Measurements from ENCODE around the gene CCSER1.
"Not testable (repeated sequence)": the region's sequence is repeated elsewhere in the genome, so short reads cannot be mapped to it uniquely, and the experiment has no call there.

Gene CCSER1

DNA sequence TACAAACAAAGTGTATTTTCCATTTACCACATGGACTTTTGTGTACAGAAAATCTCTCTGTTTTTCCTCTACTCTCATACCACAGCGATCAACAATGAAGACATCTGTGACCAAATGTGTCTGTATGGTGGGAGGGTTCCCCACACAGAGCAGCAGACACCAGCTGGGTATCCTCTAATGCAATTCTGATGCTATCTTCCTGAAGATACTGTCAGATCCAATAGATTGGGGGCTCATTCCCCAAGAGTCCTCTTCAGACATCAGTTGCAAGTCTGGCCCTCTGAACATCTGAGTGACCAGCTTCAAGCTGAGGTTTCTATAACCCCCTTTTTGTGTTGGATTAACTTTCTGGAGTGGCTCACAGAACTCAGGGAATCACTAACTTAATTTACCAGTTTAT, 659.4 kb downstream of the CCSER1 start:
- H3K9me3 ChIP-seq (ENCODE audit: control insufficient read depth in 1 of 2, low read length in 2 of 2) = no peaks in the 10 kb centered on the region
- no peaks in the 10 kb centered on the region for H3K27me3 ChIP-seq (ENCODE audit: low read depth, low read length)
- no peak overlapping the region for H3K4me3 ChIP-seq (ENCODE audit: low read depth in 1 of 2, low read length in 2 of 2)
- no peak overlapping the region for H3K27ac ChIP-seq (ENCODE audit: low read length)
- H3K36me3 ChIP-seq (ENCODE audit: control insufficient read depth in 1 of 2, insufficient read depth in 2 of 2, low read length in 2 of 2) = no peaks in the 10 kb centered on the region
- H3K4me1 ChIP-seq (ENCODE audit: control insufficient read depth in 1 of 2, insufficient read depth in 2 of 2, low read length in 2 of 2) = no peaks in the 10 kb centered on the region

DNA sequence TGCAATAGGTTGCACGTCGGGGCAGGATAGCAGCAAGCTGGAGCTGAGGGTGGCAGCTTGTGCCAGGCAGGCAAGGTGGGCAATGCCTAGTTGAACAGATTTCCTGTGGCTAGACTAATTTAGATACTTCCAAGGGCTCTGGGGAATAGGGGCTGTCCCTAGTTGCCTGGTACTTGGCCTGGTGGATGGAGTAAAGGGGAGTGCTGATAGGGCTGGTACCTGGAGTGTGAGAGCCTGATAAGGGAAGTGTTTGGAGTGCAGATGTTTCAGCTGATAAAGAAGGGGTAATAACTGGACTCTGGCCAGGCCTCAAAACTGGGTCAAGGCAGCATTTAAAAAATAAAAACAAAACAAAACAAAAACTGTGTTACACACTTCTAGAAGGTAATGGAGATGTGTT, 665.5 kb downstream of the CCSER1 start:
- no peaks in the 10 kb centered on the region for H3K4me1 ChIP-seq (ENCODE audit: control insufficient read depth in 1 of 2, insufficient read depth in 2 of 2, low read length in 2 of 2)
- H3K36me3 ChIP-seq (ENCODE audit: control insufficient read depth in 1 of 2, insufficient read depth in 2 of 2, low read length in 2 of 2) = no peaks in the 10 kb centered on the region
- H3K9me3 ChIP-seq (ENCODE audit: control insufficient read depth in 1 of 2, low read length in 2 of 2) = peaks cover 0 to 4% of the 10 kb centered on the region in 2 donors
- no peaks in the 10 kb centered on the region for H3K27me3 ChIP-seq (ENCODE audit: low read depth, low read length)
- no peak overlapping the region for H3K27ac ChIP-seq (ENCODE audit: low read length)
- H3K4me3 ChIP-seq (ENCODE audit: low read depth in 1 of 2, low read length in 2 of 2) = no peak overlapping the region

DNA sequence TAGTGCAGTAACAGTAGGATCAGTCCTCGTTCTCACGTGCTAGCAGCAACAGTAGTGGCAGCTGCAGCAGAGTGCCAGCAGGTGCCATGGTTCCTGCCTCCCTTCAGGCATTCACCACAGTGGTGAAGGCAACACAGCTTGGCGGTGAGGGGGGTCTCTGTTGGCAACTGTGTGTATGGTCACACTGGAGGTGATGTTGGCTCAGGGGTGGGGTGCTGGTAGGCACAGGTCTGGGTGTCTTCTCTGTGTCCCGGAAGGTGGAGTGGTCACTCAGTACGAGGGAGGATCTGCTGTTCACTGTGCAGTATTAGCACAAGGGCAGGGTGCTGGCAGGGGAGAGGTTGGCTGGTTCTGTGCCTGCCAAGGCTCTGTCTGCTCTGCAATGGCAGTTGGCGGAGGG, 671.8 kb downstream of the CCSER1 start:
- Histone ChIP-seq H3K36me3 (ENCODE audit: control insufficient read depth in 1 of 2, insufficient read depth in 2 of 2, low read length in 2 of 2) (no peaks in the 10 kb centered on the region), H3K4me3 (ENCODE audit: low read depth in 1 of 2, low read length in 2 of 2) (no peak overlapping the region)

DNA sequence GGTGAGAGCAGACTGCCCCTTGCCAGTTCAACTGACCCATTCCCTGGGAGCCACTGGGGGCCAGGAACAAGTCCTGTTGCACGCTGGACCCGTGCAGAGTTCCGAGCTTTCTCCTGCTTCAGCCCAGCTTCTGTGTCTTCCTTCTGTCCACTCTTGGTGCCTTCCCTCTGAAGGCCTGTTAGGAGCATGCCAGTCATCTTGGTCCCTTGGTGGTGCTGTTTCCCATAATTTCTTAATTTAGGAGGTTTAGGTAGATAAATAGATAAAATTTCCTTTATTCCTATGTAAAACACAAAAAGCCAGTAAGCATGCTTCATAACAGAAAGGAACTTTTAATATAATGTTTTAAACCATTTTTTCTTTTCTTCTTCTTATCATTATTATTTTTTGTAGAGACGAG, 672.7 kb downstream of the CCSER1 start:
- no peaks in the 10 kb centered on the region for H3K4me1 ChIP-seq (ENCODE audit: control insufficient read depth in 1 of 2, insufficient read depth in 2 of 2, low read length in 2 of 2)
- no peaks in the 10 kb centered on the region for H3K36me3 ChIP-seq (ENCODE audit: control insufficient read depth in 1 of 2, insufficient read depth in 2 of 2, low read length in 2 of 2)
- no peak overlapping the region for H3K27ac ChIP-seq (ENCODE audit: low read length)
- no peak overlapping the region for H3K4me3 ChIP-seq (ENCODE audit: low read depth in 1 of 2, low read length in 2 of 2)
- H3K27me3 ChIP-seq (ENCODE audit: low read depth, low read length) = no peaks in the 10 kb centered on the region
- peaks cover 0 to 4% of the 10 kb centered on the region in 2 donors for H3K9me3 ChIP-seq (ENCODE audit: control insufficient read depth in 1 of 2, low read length in 2 of 2)

More for the DNA sequence above, 671.8 kb downstream of the CCSER1 start:
- Histone ChIP-seq H3K27me3 (ENCODE audit: low read depth, low read length) (no peaks in the 10 kb centered on the region), H3K27ac (ENCODE audit: low read length) (no peak overlapping the region), H3K4me1 (ENCODE audit: control insufficient read depth in 1 of 2, insufficient read depth in 2 of 2, low read length in 2 of 2) (no peaks in the 10 kb centered on the region), H3K9me3 (ENCODE audit: control insufficient read depth in 1 of 2, low read length in 2 of 2) (peaks cover 0 to 4% of the 10 kb centered on the region in 2 donors)

DNA sequence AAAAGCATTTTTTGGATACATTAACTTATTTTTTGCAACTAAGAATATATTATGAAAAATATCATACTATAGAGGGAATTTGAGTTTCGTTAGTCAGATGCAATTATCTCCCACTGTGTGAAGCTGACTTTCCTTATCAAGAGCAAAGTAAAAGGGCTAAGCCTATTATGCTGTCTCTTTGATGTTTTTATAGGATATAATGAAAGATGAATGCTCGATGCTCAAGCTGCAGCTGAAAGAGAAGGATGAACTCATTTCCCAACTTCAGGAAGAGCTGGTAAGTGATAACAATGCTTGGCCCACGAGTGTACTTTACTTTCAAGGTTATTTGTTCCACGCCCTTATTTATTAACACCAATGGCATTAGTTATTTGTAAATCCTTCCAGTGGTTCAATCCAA, 688.4 kb downstream of the CCSER1 start:
- no peak overlapping the region for H3K27ac ChIP-seq (ENCODE audit: low read length)
- H3K4me1 ChIP-seq (ENCODE audit: control insufficient read depth in 1 of 2, insufficient read depth in 2 of 2, low read length in 2 of 2) = no peaks in the 10 kb centered on the region
- H3K9me3 ChIP-seq (ENCODE audit: control insufficient read depth in 1 of 2, low read length in 2 of 2) = peaks cover 0 to 7% of the 10 kb centered on the region in 2 donors
- H3K4me3 ChIP-seq (ENCODE audit: low read depth in 1 of 2, low read length in 2 of 2) = no peak overlapping the region
- H3K27me3 ChIP-seq (ENCODE audit: low read depth, low read length) = no peaks in the 10 kb centered on the region
- no peaks in the 10 kb centered on the region for H3K36me3 ChIP-seq (ENCODE audit: control insufficient read depth in 1 of 2, insufficient read depth in 2 of 2, low read length in 2 of 2)

DNA sequence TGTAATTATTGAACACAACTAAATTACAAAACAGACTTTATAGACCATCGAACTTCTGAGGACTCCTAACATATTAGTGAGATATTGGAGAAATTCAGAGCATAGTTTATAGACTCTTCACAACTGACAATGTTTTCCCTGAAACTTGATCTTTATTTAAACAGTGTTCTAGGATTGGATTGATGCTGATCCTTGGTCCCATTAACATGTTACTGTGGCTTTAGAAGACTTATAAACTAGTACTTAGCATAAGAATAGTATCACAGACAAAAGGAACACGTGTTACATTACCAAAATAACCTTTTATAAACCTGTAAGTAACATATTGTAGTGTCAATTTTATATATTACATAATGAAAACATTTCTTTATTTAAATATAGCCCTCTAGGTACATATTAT, 689.6 kb downstream of the CCSER1 start:
- no peaks in the 10 kb centered on the region for H3K36me3 ChIP-seq (ENCODE audit: control insufficient read depth in 1 of 2, insufficient read depth in 2 of 2, low read length in 2 of 2)
- H3K9me3 ChIP-seq (ENCODE audit: control insufficient read depth in 1 of 2, low read length in 2 of 2) = peaks cover 0 to 7% of the 10 kb centered on the region in 2 donors
- no peaks in the 10 kb centered on the region for H3K4me1 ChIP-seq (ENCODE audit: control insufficient read depth in 1 of 2, insufficient read depth in 2 of 2, low read length in 2 of 2)
- no peak overlapping the region for H3K27ac ChIP-seq (ENCODE audit: low read length)
- H3K4me3 ChIP-seq (ENCODE audit: low read depth in 1 of 2, low read length in 2 of 2) = no peak overlapping the region
- H3K27me3 ChIP-seq (ENCODE audit: low read depth, low read length) = no peaks in the 10 kb centered on the region

DNA sequence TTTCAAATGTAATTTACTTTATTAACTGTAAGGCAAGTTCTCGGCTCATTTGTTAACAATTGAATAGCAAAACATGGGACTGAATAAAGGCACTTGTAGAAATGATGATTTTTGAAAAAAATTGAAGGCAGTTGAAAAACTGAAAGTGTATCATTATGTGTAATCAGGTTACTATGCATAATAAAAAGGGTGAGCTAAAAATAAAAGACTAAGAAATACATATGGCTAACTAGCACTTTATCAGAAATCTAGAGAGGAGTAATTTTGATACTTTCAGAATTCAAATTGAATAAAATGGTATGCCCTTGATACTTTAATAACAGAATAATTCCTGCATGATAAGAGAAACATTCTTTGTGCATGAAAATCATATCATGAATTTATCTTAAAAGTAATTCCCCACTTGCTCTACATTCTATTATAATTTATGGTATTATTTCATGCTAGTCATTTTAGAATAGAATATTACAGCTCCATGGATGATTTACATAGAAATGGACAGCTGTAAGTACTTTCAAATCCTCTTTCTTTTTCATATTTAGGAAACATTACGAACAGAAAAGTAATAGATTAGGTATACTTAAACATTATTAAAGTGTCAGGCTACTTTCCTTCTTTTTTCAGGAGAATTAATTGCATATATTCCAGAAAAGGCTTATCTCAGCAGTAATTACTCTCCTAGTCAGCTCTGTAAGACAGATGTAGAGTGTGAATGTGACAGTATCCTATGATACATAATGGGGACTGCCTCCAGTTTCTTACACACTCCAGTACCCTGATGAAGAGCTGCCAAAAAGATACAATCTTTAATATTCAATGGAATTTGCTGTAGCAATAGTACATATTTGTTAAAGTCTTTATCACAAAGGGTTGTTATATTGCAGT, 697.3 kb downstream of the CCSER1 start:
- no peaks in the 10 kb centered on the region for H3K36me3 ChIP-seq (ENCODE audit: control insufficient read depth in 1 of 2, insufficient read depth in 2 of 2, low read length in 2 of 2)
- H3K9me3 ChIP-seq (ENCODE audit: control insufficient read depth in 1 of 2, low read length in 2 of 2) = no peaks in the 10 kb centered on the region
- H3K27me3 ChIP-seq (ENCODE audit: low read depth, low read length) = no peaks in the 10 kb centered on the region
- no peak overlapping the region for H3K27ac ChIP-seq (ENCODE audit: low read length)
- H3K4me1 ChIP-seq (ENCODE audit: control insufficient read depth in 1 of 2, insufficient read depth in 2 of 2, low read length in 2 of 2) = no peaks in the 10 kb centered on the region
- no peak overlapping the region for H3K4me3 ChIP-seq (ENCODE audit: low read depth in 1 of 2, low read length in 2 of 2)

DNA sequence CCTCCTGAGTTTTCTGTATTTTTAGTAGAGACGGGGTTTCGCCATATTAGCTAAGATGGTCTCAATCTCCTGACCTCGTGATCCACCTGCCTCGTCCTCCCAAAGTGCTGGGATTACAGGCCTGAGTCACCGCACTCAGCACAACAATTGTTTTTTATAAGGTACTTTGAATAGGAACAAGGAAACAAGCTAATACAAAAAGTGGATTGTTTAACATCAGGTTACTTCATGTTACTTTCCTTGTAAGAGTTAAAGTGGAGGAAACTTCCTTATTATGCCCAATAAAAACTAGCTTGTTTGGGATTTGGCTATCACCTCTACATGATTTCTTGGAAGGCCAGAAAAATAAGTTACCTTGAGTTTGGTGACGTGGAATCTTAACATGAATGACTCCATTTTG, 698.7 kb downstream of the CCSER1 start:
- H3K9me3 ChIP-seq (ENCODE audit: control insufficient read depth in 1 of 2, low read length in 2 of 2) = no peaks in the 10 kb centered on the region
- no peaks in the 10 kb centered on the region for H3K4me1 ChIP-seq (ENCODE audit: control insufficient read depth in 1 of 2, insufficient read depth in 2 of 2, low read length in 2 of 2)
- H3K27me3 ChIP-seq (ENCODE audit: low read depth, low read length) = no peaks in the 10 kb centered on the region
- no peaks in the 10 kb centered on the region for H3K36me3 ChIP-seq (ENCODE audit: control insufficient read depth in 1 of 2, insufficient read depth in 2 of 2, low read length in 2 of 2)
- H3K4me3 ChIP-seq (ENCODE audit: low read depth in 1 of 2, low read length in 2 of 2) = no peak overlapping the region
- no peak overlapping the region for H3K27ac ChIP-seq (ENCODE audit: low read length)

DNA sequence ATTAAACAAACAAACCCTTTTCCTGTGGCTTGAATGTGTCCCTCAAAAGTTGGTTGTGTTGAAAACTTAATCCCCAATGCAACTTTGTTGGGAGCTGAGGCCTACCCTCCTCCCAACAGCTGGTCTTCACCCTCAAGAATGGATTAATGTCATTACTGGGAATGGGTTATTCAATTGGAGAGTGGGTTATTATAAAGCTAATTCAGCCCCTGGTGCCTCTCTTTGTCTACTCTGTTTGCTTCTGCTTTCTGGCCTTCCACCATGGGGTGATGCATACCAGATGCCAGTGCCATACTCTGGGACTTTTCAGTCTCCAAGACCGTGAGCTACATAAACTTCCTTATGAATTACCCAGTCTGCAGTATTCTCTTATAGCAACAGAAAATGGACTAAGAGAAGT, 706.5 kb downstream of the CCSER1 start:
- no peaks in the 10 kb centered on the region for H3K4me1 ChIP-seq (ENCODE audit: control insufficient read depth in 1 of 2, insufficient read depth in 2 of 2, low read length in 2 of 2)
- H3K4me3 ChIP-seq (ENCODE audit: low read depth in 1 of 2, low read length in 2 of 2) = no peak overlapping the region
- no peaks in the 10 kb centered on the region for H3K27me3 ChIP-seq (ENCODE audit: low read depth, low read length)
- H3K9me3 ChIP-seq (ENCODE audit: control insufficient read depth in 1 of 2, low read length in 2 of 2) = no peaks in the 10 kb centered on the region
- H3K36me3 ChIP-seq (ENCODE audit: control insufficient read depth in 1 of 2, insufficient read depth in 2 of 2, low read length in 2 of 2) = no peaks in the 10 kb centered on the region
- no peak overlapping the region for H3K27ac ChIP-seq (ENCODE audit: low read length)

DNA sequence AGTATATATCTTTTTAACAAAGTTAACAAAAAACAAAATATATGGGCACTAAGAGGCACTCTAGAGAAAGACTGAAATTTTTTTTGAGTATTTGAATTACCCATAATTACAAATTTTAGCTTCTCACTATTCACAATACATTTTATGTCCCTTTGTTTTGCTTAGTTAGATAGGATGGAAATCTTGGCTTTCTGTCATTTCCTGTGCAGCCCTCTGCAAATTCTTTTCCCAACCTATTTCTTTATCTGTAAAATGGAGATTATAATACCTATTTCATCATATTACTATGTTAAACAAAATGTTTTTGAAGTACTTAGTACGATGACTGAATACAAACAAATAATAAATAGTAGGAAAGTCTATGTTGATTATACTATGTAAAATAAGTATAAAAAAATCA, 710.0 kb downstream of the CCSER1 start:
- no peaks in the 10 kb centered on the region for H3K4me1 ChIP-seq (ENCODE audit: control insufficient read depth in 1 of 2, insufficient read depth in 2 of 2, low read length in 2 of 2)
- H3K36me3 ChIP-seq (ENCODE audit: control insufficient read depth in 1 of 2, insufficient read depth in 2 of 2, low read length in 2 of 2) = no peaks in the 10 kb centered on the region
- H3K9me3 ChIP-seq (ENCODE audit: control insufficient read depth in 1 of 2, low read length in 2 of 2) = no peaks in the 10 kb centered on the region
- H3K27ac ChIP-seq (ENCODE audit: low read length) = no peak overlapping the region
- H3K27me3 ChIP-seq (ENCODE audit: low read depth, low read length) = no peaks in the 10 kb centered on the region
- no peak overlapping the region for H3K4me3 ChIP-seq (ENCODE audit: low read depth in 1 of 2, low read length in 2 of 2)

DNA sequence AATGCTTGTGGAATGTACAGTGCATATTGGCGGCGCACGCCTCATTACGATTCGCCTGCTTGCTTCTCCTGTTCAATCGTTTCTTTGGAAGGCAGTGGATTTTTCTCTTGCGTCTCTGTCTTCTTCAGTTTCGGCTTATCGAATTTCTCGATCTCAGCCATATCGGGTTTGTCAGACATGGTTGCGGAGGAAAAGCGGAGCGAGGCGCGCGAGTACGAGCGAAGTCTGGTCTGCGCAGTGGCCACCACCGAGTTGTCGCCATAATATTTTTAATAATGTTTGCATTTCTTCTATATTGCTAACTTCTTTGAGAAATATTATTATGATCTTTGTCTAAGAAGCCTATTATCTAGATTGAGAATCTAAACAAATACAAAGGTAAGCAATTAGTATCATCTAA, 711.7 kb downstream of the CCSER1 start:
- not testable (repeated sequence) for H3K36me3 ChIP-seq (ENCODE audit: control insufficient read depth in 1 of 2, insufficient read depth in 2 of 2, low read length in 2 of 2); H3K27ac ChIP-seq (ENCODE audit: low read length); H3K4me1 ChIP-seq (ENCODE audit: control insufficient read depth in 1 of 2, insufficient read depth in 2 of 2, low read length in 2 of 2); H3K4me3 ChIP-seq (ENCODE audit: low read depth in 1 of 2, low read length in 2 of 2); H3K27me3 ChIP-seq (ENCODE audit: low read depth, low read length); H3K9me3 ChIP-seq (ENCODE audit: control insufficient read depth in 1 of 2, low read length in 2 of 2)

DNA sequence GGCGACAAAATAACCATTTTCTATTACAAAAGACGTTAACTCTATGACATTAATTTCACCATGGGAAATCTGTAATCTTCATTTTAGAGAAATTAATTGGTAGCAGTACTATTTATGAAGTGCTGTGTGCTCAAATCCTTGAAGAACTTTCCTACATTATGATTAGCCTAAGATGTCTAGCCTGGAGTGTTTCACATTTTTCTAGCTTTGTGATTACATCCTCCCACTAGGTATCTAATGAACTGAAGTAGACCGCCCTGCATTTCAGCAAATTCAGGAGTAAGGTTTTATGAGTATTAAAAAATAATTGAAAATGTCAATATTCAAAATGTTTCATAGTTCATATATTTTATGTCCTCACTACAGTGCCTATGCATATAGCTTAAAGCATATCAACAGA, 713.1 kb downstream of the CCSER1 start:
- no peaks in the 10 kb centered on the region for H3K9me3 ChIP-seq (ENCODE audit: control insufficient read depth in 1 of 2, low read length in 2 of 2)
- H3K27ac ChIP-seq (ENCODE audit: low read length) = no peak overlapping the region
- H3K4me1 ChIP-seq (ENCODE audit: control insufficient read depth in 1 of 2, insufficient read depth in 2 of 2, low read length in 2 of 2) = no peaks in the 10 kb centered on the region
- no peaks in the 10 kb centered on the region for H3K36me3 ChIP-seq (ENCODE audit: control insufficient read depth in 1 of 2, insufficient read depth in 2 of 2, low read length in 2 of 2)
- no peak overlapping the region for H3K4me3 ChIP-seq (ENCODE audit: low read depth in 1 of 2, low read length in 2 of 2)
- no peaks in the 10 kb centered on the region for H3K27me3 ChIP-seq (ENCODE audit: low read depth, low read length)
